ENCODE measurements around the gene ATP9A. TPM values are rescaled to one million over a fixed set of nuclear protein-coding genes. Genes with fewer than 3 reads are reported as not detected.

Gene ATP9A, protein sequence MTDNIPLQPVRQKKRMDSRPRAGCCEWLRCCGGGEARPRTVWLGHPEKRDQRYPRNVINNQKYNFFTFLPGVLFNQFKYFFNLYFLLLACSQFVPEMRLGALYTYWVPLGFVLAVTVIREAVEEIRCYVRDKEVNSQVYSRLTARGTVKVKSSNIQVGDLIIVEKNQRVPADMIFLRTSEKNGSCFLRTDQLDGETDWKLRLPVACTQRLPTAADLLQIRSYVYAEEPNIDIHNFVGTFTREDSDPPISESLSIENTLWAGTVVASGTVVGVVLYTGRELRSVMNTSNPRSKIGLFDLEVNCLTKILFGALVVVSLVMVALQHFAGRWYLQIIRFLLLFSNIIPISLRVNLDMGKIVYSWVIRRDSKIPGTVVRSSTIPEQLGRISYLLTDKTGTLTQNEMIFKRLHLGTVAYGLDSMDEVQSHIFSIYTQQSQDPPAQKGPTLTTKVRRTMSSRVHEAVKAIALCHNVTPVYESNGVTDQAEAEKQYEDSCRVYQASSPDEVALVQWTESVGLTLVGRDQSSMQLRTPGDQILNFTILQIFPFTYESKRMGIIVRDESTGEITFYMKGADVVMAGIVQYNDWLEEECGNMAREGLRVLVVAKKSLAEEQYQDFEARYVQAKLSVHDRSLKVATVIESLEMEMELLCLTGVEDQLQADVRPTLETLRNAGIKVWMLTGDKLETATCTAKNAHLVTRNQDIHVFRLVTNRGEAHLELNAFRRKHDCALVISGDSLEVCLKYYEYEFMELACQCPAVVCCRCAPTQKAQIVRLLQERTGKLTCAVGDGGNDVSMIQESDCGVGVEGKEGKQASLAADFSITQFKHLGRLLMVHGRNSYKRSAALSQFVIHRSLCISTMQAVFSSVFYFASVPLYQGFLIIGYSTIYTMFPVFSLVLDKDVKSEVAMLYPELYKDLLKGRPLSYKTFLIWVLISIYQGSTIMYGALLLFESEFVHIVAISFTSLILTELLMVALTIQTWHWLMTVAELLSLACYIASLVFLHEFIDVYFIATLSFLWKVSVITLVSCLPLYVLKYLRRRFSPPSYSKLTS
- 2.0 and 22.1 TPM in 2 replicates for total RNA-seq

DNA sequence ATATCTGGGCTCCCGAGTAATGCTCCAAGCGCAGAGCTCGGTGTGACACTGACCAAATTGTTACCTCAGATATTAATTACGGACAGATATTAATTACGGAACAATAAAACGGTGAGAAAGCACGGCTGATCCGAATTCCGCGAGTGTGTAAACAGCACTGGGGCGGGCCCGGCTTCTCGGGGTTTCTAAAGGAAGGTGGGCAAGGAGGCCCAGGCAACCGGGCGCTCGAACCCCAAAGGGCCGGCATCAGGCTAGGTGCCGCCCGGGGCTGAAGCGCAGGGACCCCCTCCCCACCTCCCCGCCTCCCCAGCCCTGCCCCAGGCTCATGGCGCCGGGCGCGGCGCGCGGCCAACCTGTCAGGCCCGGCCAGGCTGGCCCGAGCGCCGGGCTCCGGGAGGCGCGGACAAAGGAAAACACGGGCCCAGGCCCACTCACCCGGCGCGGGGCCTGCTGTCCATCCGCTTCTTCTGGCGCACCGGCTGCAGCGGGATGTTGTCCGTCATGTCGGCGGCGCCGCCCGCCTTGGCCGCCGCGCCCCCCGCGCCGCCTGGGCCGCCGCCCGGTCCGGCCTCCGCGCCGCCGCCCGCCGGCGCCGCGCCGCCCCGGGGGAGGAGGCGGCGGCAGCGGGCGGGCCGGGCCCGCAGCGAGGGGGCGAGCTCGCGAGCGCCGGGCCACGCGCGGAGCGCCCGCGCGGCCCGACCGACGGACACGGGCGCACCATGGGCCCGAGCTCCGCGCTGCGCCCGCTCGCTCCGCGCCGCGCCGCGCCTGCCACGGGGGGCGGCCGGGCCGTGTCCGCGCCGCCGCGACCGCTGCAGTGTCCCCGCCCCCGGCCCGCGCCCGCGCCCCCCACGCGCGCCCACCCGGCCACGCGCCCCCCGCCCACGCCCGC, at the start of gene ATP9A:
ATP9A (minus strand) TSS at position 524 of the 892 bp plus-strand sequence; CDS start at position 503, 21 bp downstream.

DNA sequence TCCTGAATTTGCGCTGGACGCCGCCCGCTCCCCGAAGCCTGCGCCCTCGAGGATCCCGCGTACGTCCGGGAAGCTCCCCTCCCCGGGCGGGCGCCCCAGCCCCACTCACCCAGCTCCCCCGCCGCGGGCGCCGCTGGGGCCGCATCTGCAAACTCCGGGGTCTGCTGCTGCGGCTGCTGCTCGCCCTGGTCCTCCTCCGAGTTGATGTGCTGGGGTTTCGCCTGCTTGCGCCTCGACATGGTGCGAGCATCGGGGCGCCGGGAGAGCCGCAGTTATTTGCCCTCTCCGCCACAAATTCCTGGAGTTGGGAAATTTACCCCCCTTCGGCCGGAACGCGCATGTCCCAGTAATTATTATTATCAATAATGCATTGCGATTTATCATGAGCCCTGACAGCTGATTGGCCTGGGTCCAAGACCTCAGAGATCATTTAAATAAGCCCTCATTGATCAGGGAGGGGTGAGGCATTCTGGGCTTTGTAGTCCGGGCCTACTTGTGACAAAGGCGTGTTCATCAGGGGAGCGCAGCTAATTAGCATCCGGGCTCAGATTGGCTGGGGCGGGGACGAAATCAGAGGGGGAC, 34.1 kb upstream of the ATP9A start, which contains the start of gene SALL4:
SALL4 (minus strand) TSS at position 352 of the 582 bp plus-strand sequence; CDS start at position 239, 113 bp downstream.

Other genes with a start within 250 kb of the ATP9A start
- 1.2 TPM in 1 of 2 replicates, not detected in the other for gene NFATC2, start 225.7 kb downstream of the ATP9A start, total RNA-seq
- gene SALL4, start 34.1 kb upstream of the ATP9A start, total RNA-seq: 3.2 and 3.4 TPM in 2 replicates